ENCODE data around the gene PACSIN2.
A peak's percentile ranks its signal among the peaks of the same experiment; 100 is the strongest.

DNA sequence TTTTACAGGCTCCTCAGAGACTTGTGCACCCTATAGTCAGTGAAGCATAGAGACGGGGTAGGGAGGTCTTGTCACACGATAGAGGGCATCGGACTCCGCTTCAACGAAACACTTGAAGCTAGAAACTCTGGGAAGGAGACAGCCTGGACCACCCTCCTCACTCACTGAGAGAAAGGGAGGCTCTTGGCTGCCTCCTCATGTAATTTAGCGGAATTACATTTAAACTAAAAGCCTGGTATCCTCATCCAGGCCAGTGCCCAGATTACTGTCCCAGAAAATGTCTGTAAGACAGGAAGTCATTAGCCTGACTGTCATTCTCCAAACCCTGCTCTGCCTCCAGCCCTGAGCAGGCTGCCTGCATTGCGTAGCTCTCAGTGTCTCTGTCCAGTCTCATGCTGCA is 38.2 kb upstream of the PACSIN2 start:
- TF ChIP-seq EGR1 (IDR thresholded peaks at IDR 0.05; ENCODE audit: borderline replicate concordance in 1 of 2, low read depth in 2 of 2, low read length in 2 of 2) (no peak), ETV6 (conservative IDR thresholded peaks at IDR 0.05 in 1 of 2, IDR thresholded peaks at IDR 0.05 in 1 of 2; ENCODE audit: borderline replicate concordance in 1 of 2, low read depth in 1 of 2) (no peak), POLR2A (IDR thresholded peaks at IDR 0.05; ENCODE audit: low read depth, low read length) (no peak), ASH2L (IDR thresholded peaks at IDR 0.05; ENCODE audit: borderline replicate concordance, low read depth) (no peak), CTCF (IDR thresholded peaks at IDR 0.05 in 2 of 3, conservative IDR thresholded peaks at IDR 0.05 in 1 of 3; ENCODE audit: control insufficient read depth in 2 of 3, extremely low read depth in 1 of 3, insufficient read depth in 1 of 3, low read depth in 3 of 3, low read length in 3 of 3) (peak in 2 of 3 experiments; percentile 4 to 31; a peak in 1 of 6 replicates), MTA3 (IDR thresholded peaks at IDR 0.05; ENCODE audit: borderline replicate concordance, low read length) (no peak), CEBPB (IDR thresholded peaks at IDR 0.05; ENCODE audit: borderline replicate concordance in 1 of 2, low read depth in 2 of 2, low read length in 2 of 2) (no peak)

Data from GM12878 (cell line).